Stimulated activated CD4-positive, alpha-beta T cell treated with anti-CD3 and anti-CD28 coated beads, Interleukin-2, amount 100 ng/mL, for 48 hours (primary cell): ENCODE data around the gene RNF213.

Experiments
- DNase-seq, 2 donors: peaks; one replicate each; pipeline ENCODE4 v3.0.0-alpha.2; 2020

The RNF213 gene

DNA sequence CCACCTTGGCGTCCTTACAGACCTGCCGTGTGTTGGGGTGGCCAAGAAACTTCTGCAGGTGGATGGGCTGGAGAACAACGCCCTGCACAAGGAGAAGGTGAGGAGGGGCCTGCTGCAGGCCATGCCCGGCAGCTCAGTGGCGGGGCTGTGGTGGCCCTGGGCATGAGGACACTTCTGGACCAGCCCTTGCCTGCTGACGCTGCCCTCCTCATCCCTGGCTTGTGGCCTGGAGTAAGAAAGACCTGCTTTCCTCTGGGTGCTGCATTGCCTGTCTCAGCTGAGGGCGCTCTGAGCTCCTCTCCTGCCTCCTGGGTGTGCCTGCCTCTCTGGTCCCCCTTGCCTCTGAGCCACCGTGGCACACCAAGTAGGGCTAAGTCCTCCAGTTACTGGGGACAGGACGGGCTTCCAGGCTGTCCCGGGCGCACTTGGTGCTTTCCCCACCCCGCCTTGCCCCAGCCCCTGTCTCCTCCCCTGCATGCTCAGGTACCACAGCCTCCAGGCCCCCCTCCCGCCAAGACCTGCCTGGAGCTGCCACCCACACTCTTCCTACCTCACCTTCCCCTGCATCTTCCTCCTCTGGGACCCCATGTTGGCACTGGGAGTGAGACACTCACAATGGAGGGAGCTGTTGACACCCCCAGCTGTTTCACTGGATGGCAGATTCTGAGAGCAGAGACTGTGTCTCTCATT is 163.0 kb downstream of the RNF213 start:
- no peak for DNase-seq

DNA sequence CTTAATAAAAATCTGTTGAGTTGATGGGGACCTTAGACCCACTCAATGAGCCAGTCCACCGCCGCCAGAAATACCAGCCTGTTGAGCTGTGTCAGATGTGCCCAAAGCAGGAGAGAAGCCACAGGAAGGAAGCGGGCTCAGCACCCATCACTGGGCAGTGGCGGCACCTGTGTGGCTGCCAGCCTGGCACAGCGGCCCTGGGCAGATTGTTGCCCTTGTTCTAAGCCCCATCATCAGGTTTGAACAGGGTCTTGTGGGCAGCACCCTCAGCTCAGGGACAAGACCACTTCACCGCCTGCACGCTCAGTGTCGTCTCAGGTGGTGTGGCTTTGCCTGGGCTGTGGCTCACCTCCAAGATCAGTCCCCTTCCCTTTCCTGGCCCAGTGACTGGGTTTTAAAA is 163.6 kb downstream of the RNF213 start:
- DNase-seq = no peak

DNA sequence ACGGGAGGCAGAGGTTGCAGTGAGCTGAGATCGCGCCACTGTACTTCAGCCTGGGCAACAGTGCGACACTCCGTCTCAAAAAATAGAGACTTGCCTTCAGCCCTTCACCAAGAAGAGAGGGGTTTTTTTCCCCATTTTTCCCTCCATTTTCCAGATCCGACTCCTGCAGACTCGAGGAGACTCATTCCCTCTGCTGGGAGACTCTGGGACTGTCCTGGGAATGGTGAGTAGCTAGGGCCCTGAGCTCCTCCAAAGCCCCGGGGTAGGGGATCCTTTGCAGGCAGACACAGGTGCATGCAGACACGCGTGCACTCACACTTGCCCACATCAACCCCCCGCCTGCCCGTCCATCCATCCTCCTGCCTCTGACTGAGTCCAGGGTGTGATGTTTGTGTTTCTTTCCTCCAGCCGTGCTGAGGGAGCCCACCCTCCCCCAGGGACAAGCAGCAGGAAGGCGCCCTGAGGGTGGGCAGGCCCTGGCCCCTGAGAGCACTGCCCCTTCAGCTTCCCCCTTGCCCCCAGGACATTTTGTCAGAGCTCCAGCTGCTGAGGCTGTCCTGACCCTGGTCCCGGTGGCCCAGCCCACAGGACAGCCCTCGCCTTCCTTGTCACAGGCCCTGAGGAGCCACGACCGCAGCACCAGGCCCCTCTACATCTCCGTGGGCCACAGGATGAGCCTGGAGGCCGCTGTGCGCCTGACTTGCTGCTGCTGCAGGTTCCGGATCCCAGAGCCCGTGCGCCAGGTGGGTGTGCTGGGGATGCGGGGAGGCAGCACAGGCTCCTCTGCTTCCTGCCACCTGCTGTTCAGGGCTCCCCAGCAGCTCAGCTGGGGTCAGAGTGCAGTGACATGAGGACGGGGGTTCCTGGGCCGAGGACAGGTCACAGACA is 164.5 kb downstream of the RNF213 start:
- DNase-seq = no peak

DNA sequence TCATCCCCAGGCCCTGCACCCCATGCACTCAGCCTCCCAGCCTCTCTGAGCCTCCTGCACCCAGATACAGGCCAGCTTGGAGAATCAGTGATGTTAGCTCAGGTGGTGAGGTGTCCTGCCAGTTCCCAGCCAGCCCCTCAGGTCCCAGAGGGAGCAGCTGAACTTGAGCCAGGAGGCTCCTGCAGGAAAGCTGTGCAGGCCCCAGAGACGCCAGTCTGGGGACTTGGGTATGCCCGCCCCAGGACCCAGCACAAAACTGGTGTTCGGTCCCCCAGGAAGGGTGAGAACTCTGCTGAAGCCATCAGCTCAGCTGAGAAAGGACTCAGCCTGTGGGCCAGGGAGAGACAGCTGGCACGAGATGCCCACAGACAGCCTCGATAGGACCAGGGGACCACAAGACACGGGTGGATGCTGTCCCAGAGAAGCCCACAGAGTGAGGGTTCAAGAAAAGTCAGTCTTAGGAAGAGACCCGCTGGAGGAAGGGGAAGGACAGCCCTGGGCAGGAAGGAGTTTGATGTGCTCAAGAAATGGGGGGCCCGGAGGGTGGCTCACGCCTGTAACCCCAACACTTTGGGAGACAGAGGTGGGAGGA is 165.3 kb downstream of the RNF213 start:
- DNase-seq = no peak

DNA sequence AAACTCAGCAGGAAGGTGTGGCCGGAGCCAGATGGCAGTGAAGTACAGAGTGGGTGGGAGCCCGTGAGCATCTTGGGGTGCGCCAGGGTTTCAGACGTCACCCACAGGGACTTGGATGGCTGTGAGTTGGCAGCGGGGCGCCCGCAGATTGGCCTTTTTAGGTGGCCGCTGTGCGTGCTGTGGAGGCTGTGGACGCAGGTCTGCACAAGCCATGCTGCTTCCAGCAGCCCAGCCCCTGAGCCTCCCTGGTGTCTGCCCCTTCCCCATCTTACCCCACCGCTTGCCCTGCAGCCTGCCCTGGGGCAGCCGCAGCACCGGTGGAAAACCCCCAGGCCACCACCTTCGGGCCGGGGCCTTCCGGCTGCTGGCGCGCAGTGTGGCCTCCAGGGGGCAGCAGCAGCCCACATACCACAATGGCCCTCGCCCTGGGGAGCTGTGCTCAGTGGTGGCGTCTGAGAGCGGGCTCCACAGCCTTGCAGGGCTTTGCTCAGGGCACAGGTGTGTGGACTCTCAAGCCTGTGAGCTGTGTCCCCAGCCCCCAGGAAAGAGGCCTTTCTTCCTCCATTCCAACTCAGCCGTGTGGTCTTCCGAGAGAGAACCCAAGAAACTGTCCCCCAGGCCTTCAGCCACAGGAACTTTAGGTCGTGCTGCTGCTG is 166.1 kb downstream of the RNF213 start:
- DNase-seq = peak; percentile 87 to 89

DNA sequence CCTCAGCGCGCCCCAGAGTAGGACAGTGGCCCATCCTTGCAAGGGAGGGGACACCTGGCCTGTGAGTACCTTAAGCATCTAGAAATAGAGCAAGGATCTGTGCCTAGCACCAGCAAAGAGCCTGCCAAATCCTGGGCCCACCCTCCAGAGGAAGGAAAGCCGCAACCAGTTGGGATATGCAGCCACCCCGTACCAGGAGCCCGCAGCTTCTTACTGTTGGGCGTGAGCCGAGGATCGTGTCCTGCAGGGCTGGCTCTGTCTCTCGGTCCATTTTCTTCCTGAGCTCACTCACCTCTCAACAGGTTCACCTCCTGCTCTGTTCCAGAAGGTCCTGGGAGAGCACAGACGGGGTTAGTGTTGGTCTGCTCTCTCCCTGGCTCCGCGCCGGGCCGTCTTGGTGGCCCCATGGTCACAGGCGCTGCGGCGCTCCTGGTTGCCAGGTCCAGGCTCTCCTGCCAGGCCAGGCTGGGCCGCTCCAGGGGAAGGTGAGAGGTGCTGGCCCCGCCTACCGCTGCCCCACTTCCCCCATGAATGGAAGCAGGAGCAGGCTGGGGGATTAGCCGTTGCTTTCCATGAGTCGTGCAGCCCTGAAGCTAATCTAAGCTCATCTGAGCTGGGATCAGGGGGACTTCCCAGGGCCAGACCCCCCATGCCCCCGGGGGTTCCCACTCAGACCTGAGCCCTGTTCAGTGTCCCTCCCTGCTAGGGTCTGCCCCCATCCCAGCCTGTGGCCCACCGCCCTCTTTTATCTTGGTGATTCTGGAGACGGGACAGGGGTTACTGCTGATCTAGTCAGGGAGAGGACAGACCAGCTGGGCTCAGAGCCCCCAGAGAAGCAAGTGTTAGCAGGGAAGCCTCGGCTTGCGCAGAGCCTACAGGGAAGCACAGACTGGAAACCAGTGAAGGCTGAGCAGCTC is 167.0 kb downstream of the RNF213 start:
- DNase-seq = no peak

DNA sequence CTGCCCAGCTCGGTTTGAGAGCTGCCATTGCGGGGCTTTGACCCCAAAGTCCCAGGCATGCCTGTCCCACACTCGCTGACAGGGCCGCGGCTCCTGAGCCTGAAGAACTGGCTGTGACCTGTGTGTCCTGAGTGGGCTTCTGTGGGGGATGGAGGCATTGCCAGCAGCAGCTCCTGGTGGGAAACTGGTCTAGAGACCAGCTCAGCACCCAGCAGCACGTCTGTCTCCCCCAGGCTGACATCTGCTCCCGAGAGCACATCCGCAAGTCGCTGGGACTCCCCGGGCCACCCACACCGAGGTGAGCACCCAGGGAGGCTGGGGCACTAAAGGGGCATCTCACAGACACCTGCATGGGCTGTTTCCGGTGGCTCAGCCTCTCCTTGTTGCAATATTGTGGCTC is 167.7 kb downstream of the RNF213 start:
- DNase-seq = no peak

DNA sequence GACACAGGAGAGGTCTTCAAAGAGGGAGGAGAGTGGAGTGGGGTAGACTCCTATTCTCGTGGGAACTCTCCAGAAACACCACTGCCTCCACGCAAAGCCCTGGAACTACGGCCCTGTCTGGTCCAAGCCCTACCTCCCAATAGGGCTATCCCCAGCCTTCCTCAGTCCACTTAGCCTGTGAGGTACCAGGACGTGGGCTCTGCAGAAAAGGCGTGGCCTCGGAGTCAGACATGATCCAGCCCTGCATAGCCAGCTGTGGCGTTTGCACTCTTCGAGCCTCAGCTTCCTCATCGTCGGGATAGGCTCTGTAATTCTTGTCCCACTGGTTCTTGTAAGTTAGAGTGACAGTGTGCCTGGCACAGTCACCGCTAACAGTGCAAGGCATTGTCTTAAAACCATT is 168.1 kb downstream of the RNF213 start:
- no peak for DNase-seq

DNA sequence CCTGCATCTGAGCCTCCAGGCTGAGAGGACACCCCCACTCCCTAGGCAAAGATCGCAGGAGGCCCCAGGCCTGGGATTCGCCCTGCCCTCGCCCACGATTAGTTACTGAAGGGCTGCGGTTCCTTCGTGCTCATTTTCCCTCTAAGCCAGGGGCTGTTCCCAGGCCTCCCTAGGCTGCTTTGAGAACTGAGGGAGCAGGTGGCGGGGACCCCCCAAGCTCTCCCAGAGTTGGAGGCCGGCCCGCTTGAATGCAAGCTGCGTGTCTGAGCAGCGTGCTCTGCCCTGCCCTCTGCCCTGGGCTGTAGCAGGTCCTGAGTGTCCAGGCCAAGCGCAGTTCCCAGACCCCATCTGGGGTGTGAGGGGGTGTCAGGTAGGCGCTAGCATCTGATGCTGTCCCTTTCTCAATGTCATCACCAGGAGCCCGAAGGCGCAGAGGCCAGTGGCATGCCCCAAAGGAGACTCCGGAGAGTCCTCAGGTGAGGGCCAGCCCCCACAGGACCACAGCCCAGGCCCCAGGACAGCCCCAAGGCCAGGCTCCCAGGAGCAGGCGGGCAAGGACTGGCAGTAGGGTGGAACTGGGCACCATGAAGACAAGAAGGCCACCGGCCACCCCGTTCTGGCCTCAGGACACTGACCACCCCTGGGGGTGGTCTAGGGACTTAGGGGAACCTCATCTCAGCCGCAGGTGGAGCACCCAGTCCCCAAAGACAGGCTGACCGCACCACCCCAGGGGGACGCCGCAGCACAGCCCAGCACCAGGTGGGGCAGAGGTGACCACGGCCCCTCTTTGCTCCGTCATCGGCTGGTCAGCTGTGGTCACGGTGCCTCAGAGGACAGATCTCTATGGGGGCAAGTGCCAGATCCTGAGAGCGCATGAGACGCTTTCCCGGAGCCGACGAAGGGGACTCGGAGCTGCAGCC is 169.0 kb downstream of the RNF213 start:
- DNase-seq = no peak

DNA sequence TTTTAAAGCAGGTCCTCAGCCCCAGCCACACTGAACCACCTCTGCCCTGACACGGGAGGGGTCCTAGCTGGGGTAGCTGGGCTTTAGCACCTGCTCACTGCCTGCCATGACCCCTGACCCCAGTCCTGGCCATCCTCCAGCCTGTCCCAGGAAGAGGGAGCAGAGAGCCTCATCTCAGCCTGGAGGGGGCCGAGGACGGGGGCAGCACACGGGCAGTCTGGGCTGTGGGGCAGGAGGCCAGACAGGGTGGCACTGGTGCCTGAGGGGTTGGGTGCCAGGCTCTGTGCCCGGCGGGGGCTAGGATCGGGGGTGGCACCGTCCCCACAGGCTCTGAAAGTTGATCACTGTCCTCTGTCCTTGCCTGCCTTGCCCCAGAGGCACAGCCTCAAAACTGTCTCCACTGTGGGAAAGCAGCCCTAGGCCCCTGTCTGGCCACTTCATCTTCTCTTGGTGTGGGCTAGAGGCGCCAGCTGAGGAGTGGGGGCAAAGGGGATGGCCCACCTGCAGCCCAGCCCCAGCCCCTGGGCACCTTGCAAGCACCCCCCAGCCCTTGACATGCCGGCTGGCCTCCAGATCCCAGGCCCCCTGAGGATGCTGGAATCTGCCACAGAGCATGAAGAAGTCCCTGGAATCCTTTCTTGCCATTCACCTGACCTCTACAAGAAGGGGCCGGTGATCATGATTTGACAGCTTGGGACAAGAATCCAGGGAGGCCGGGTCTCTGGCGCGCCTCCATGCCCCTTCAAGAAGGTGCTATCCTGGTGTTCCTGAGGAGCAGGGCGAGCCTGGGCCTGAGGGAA is 170.0 kb downstream of the RNF213 start:
- no peak for DNase-seq

DNA sequence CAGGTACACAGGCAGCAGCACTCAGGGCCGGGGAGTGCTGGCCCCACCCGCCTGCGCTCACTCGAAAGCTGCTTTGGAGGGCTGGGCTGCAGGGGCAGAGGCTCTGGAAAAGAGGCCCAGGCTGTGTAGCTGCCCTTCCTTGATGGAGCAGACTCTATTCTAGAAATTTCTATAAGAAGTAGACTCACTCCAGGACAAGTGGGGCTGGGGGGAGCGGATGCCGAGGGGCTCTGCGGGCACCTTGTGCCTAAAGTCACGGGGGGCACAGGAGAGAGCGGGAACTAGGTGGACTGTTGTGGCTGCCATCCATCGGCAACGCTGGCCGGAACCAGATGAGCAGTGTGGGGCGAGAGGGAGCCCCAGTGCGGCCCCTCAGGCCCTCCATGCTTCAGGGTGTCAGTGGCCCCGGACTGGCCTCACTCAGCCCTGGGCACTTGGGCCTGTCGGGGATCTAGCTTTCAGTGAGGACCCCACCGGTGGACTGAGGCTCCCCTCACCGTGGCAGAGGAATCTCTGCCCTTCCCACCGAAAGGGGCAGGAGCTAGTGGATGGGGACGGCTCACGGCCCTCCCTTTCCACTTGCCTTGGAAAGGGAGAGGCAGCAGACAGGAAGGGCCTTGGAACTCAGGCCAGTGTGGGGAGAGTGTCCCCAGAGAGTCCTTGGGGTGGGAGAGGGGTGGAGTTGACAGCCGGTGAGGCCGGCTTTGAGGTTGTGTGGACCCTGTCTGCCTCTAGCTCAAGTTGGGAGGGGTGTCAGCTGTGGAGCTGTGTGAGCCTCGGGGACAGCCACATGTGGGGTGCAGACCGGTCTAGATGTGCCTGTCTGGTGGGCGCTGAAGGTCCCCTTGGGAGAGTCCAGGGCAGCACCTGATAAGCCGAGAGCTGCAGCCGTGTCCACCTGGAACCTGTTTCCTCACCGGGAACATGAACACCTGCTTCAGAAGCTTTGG is 170.9 kb downstream of the RNF213 start:
- no peak for DNase-seq

DNA sequence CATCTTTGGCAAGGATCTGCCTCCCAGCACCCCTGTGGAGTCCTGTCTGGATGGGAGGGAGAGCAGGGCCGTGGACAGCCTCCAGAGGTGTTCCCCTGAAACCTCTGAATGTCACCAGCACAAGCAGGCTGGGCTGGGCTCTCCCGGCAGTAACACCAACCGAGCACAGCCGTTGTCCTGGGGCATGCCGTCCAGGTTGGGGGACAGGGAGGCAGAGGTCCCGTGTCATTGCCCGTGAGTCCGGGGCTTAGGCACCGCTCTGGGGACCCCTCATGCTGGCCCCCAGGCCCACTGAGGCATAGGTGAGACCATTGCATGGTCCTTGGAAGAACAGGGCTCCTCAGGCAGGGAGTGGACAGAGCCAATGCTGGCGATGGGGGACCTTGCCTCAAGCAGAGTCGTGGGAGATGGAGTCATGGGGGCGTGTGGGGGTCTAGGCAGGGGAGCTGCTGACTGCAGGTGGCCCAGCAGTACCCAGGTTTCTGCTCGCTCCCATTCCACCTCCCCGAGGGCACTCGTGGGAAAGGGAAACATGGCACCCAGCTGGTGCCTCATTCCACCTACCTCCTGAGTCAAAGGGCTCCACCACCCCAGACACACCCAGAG is 171.8 kb downstream of the RNF213 start:
- no peak for DNase-seq

DNA sequence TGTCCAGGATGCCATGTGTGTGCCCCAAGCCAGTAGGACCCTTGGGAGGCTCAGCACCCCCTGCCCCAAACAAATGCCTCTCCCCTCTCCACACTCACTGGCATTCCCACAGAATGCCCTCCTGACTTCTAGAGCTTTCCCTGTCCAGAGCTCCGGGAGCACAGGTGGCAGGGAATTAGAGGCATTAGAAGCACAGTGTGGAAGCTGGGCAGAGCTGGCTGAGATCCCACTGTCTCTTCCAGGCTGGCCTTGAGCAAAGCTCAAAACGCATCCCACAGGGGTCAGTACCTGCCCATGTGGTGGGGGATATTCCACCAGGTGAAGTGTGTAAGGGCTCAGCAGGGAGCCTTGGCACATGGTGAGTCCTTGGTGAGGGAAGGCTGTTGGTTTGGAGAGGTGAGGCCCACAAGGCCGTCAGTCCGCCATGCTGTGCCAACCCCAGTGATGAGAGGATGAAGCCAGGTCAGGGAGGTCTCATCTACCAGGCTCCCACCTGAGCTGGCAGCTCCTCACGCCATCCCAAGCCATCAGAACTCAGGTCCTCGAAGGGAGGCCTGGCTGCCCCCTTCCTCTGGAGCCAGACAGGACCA is 172.4 kb downstream of the RNF213 start:
- no peak for DNase-seq

DNA sequence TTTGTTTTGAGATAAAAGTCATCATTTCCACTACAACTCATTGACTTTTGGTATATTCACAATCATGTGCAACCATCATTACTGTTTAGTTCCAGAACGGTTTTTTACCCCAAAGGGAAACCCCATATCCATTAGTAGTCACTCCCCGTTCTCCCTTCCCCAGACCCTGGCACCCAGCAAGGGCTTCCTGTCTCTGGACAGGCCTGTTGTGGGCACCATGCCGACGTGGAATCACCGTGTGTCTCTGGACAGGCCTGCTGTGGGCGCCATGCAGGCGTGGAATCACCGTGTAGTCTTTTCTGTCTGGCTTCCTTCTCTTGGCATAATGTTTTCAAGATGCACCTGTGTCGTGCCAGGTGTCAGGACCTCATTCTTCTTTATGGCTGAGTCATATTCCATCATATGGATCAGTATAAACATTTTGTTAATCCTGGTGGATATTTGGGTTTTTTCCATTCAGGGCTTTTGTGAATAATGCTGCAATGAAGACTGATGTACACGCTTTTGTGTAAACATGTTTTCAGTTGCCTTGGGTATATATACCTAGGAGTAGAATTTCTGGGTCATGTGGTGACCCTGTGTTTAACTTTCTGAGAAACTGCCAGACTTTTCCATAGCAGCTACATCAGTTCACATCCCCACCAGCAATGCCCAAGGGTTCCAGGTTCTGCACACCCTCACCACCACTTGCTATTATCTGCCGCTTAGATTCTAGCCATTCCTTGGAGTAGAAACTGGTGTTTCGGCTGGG is 173.4 kb downstream of the RNF213 start:
- DNase-seq = no peak

DNA sequence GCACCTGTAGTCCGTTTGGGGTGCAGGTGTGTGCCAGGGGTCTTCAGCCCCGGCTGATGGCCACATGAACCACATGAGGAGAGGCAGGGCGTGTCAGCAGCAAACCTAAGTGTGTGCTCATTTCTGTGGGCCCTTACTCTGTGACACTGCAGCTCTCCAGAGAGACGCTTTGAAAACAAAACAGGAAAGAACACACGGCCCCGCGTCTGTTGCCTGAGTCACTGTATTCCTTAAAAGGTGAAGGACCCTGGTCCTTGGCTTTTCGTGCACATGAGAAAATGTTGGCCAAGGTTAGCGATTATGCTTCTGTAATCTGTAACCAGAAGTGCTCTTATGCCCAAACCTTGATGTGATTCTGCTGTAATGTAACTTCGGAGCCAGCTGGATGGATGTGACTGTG is 176.9 kb downstream of the RNF213 start:
- DNase-seq = no peak

DNA sequence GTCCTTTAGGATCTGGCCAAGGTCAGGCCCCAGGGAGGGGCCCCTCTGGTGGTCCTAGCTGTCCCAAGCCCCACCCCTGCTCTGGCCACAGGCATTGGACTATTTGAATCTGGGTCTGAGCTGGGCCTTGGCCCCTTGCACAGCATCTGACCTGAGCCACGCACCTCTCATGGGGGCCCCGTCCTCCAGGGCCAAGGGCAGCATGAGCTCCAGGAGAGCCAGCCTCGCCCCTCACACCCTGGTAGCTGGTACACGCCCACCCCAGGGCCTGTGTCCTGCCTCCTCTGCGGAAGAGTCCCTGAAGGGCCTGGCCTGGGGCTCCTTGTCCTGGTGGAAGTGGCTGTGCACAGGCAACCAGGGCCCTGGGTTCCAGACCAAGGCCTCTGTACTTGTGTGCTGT is 178.2 kb downstream of the RNF213 start:
- no peak for DNase-seq

DNA sequence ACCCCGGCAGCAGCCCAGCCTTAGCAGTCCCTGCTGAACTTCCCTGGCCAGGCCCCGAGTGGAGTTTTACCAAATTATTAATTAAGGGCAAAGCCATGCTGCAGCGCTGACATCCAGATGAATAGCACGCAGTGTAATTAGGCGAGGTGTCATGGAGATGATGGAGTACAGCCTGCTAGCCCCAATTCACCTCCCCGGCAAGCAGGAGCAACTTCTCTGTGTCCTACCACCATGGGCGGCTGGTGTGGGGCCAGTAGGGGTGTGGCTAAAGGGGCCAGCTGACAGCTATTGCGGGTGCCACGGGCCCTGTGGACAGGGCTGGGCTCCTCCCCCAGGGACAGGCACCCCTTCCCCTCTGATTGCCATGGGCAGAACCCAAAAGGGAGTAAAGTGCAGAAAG is 178.8 kb downstream of the RNF213 start:
- DNase-seq = no peak
